Colonic mucosa (tissue), 4 donors: ENCODE data around the gene DLX1. TPM values are rescaled to one million over a fixed set of nuclear protein-coding genes. Genes with fewer than 3 reads are reported as not detected.

ENCODE experiments used
- DNase-seq: peaks from one replicate; pipeline ENCODE4 v3.0.0-alpha.2; 2020
- H3K27ac ChIP-seq: fragments of 200-600 bp; one replicate; pipeline ENCODE4 v1.8.0; 2021
- H3K27me3 ChIP-seq: fragments of 200-600 bp; one replicate; pipeline ENCODE4 v1.8.0; 2021
- H3K36me3 ChIP-seq: fragments of 200-600 bp; one replicate; pipeline ENCODE4 v1.8.0; 2021
- H3K4me1 ChIP-seq: fragments of 200-600 bp; one replicate; pipeline ENCODE4 v1.8.0; 2021; ENCODE audit warnings: mild to moderate bottlenecking
- H3K4me3 ChIP-seq: fragments of 200-600 bp; one replicate; pipeline ENCODE4 v1.8.0; 2021
- H3K9ac ChIP-seq, 2 donors: one replicate each; pipeline ENCODE4 v1.7.0; 2013; ENCODE audit warnings: control low read depth in 2 of 2, low read depth in 2 of 2, low read length in 2 of 2
- H3K9me3 ChIP-seq: fragments of 200-600 bp; one replicate; pipeline ENCODE4 v1.8.0; 2021
- intact Hi-C: fragments of 100-400 bp; cut with DNase I; formaldehyde crosslinking; loops from one replicate; pipeline ENCODE4 v1.14.1; 2022
- total RNA-seq, 2 donors: library from RNA; stranded (reverse); fragmentation: NEBNext Ultra II Directional in 1 of 2; extraction: Animal tissue kit (Norgen Biotek cat#: 25700) in 1 of 2; gene quantifications; one replicate each; pipeline ENCODE4 v1.2.1, GENCODE V29; 2021
- TF ChIP-seq, protein P1 (sequence below): fragments of 200-600 bp; IDR thresholded peaks from one replicate; pipeline ENCODE4 v1.8.0; 2022; ENCODE audit warnings: antibody characterized with exemption, mild to moderate bottlenecking
- donor health status: healthy.
- donor health status: DM: no; HTN: no; CAD: no.
- donor health status: DM: no; HTN: no; CAD: no.

DLX1 gene
- total RNA-seq, 2 donors from 2014 or later: 0.19 TPM; not detected in 1

DNA sequence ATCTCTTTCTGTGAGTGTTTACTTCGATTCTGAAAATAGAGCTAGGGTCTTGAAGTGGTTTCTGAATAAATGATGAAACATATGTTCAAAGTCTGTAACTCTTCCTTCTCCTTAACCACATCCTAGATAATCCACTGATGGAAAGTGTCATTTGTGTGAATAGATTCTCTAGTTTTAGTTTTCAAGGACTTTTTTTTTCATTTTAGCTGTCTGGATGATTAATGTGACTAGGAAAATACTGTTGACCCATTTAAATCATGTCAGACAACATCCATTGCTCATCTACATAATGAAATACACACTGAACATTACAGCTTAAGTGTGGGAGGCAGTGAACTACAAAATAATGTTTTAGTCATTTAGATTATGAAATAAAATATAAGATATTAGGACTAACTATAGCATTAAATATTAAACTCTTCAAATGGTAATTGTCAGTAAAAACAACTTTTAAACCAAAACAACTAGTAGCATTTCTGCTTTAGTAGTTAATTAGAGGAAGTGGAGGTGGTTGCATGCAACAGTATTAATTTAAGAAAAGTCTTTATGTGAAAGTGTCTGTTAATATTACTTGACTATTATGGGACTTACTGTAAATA, 39.1 kb upstream of the DLX1 start:
- Histone ChIP-seq H3K9ac (no peak overlapping the region), H3K9me3 (no peaks in the 10 kb centered on the region), H3K36me3 (no peaks in the 10 kb centered on the region), H3K27ac (no peak overlapping the region), H3K4me3 (no peak overlapping the region), H3K27me3 (no peaks in the 10 kb centered on the region), H3K4me1 (no peaks in the 10 kb centered on the region)
- DNase-seq: no peak
- intact Hi-C loops: no loop called here
- TF ChIP-seq, protein P1, sequence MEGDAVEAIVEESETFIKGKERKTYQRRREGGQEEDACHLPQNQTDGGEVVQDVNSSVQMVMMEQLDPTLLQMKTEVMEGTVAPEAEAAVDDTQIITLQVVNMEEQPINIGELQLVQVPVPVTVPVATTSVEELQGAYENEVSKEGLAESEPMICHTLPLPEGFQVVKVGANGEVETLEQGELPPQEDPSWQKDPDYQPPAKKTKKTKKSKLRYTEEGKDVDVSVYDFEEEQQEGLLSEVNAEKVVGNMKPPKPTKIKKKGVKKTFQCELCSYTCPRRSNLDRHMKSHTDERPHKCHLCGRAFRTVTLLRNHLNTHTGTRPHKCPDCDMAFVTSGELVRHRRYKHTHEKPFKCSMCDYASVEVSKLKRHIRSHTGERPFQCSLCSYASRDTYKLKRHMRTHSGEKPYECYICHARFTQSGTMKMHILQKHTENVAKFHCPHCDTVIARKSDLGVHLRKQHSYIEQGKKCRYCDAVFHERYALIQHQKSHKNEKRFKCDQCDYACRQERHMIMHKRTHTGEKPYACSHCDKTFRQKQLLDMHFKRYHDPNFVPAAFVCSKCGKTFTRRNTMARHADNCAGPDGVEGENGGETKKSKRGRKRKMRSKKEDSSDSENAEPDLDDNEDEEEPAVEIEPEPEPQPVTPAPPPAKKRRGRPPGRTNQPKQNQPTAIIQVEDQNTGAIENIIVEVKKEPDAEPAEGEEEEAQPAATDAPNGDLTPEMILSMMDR: no peak

DNA sequence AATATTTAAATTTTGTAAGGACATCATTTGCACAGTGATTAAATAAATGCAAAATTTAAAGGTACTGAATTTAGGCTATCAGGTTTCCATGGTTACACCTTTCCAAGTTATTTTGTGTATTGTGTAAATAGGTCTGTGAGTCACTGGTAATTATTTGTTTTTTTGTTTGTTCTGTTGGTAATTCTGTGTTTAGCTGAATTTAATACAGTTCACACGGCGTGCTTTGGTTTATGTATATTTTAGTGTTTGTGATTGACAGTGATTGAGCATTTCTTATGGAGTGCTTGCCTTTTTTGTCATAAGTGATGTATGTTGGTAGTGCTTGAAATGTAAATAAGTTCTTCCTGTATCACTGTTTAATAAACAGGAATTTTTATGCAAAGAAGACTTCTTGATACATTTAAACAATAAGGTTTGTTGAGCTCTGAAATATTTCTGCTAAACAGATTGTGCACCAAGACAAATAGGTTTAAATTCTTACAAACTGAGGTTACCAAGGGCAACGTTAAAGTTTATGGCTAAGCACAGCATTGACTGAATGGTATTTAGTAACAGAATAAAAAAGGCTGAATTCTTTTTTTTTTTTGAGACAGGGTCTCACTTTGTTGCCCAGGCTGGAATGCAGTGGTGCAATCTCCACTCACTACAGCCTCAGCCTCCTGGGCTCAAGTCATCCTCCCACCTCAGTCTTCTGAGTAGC, 38.3 kb upstream of the DLX1 start:
- intact Hi-C loops: no loop called here
- Histone ChIP-seq H3K27ac (no peak overlapping the region), H3K9ac (no peak overlapping the region), H3K4me1 (no peaks in the 10 kb centered on the region), H3K36me3 (no peaks in the 10 kb centered on the region), H3K27me3 (no peaks in the 10 kb centered on the region), H3K9me3 (no peaks in the 10 kb centered on the region), H3K4me3 (no peak overlapping the region)
- TF ChIP-seq, protein P1: no peak
- no peak for DNase-seq

DNA sequence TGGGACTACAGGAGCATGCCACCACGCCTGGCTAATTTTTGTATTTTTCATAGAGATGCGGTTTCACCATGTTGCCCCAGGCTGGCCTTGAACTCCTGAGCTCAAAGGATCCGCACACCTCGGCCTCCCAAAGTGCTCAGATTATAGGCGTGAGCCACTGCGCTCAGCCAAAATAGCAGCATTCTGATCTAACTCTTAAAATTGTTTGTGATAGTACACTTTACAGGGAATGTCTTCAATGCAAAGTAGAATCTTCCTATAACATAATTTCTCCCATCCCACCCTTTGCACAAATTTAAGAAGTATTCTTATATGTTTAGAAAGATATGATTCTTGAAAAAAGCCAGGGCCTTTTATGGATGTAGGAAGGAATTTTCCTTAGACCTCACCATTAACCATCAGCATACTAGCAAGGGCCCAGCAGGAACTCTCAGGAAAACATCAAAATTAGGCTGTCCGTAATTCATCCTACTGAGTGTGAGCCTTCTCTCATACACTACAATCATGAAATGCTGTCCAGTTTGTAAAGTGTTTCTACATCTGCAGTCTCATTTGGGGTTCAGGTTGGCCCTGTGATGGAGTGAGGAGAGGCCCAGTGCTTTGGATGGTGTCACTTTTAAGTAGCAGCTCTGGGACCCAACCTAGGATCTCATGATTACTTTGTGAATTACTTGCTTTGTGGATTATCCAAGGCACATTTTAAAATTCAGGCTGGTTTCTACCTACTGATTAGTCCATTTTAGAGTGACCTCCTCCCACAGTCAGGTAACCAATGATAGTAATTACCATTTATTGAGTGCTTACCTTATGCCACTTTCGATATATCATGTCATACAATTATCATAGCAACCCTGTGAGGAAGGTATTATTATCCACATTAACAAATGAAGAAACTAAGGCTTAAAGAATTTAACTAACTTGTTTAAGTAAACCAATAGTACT, 37.5 kb upstream of the DLX1 start:
- H3K9me3 ChIP-seq: no peaks in the 10 kb centered on the region
- TF ChIP-seq, protein P1: no peak
- no peak overlapping the region for H3K27ac ChIP-seq
- no peak for DNase-seq
- no peaks in the 10 kb centered on the region for H3K4me1 ChIP-seq
- no peaks in the 10 kb centered on the region for H3K27me3 ChIP-seq
- H3K4me3 ChIP-seq: no peak overlapping the region
- intact Hi-C loops: no loop called here
- H3K9ac ChIP-seq: no peak overlapping the region
- no peaks in the 10 kb centered on the region for H3K36me3 ChIP-seq

DNA sequence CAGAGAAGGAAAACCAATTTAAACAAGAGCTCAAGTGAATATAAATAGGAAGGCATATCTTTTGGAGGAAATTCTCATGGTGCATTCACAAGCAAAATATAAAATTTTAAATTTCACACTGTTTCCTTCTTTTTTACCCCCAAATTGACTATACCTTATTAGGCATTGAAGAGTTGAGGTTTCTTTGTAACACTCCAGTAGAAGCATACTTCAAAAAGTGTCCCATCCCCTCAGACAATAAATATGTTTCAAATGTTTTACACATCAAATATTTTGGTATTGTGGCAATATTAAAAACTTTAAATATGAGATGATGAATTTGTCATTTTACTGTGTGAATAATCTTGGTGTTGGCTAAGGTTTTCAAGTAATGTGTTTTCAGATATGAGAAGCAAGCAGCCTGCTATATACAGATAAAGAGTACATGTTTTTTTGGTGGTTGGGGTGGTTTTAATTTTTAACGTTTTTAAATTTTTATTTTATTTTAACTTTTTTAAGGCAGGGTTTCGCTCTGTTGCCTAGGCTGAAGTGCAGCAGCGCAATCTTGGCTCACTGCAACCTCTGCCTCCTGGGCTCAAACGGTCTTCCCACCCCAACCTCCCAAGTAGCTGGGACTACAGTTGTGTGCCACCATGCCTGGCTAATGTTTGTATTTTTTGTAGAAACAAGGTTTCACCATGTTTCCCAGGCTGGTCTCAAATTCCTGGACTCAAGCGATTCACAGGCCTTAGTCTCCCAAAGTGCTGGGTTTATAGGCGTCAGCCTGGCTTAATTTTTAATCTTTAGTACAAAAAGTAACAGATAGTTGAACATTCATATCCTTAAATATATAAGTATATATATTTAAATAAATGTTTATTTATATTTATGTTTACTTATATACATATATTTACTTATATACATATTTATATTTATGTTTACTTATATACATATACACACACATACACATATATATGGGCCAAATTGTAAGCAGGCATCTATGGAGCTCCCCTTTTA, 36.5 kb upstream of the DLX1 start:
- no peaks in the 10 kb centered on the region for H3K36me3 ChIP-seq
- no peaks in the 10 kb centered on the region for H3K27me3 ChIP-seq
- no peak for DNase-seq
- H3K9me3 ChIP-seq: no peaks in the 10 kb centered on the region
- no peak overlapping the region for H3K27ac ChIP-seq
- intact Hi-C loops: no loop called here
- H3K9ac ChIP-seq: no peak overlapping the region
- TF ChIP-seq, protein P1: no peak
- H3K4me1 ChIP-seq: no peaks in the 10 kb centered on the region
- no peak overlapping the region for H3K4me3 ChIP-seq
